Measurements from ENCODE around the gene ACTL6B.

Gene ACTL6B

DNA sequence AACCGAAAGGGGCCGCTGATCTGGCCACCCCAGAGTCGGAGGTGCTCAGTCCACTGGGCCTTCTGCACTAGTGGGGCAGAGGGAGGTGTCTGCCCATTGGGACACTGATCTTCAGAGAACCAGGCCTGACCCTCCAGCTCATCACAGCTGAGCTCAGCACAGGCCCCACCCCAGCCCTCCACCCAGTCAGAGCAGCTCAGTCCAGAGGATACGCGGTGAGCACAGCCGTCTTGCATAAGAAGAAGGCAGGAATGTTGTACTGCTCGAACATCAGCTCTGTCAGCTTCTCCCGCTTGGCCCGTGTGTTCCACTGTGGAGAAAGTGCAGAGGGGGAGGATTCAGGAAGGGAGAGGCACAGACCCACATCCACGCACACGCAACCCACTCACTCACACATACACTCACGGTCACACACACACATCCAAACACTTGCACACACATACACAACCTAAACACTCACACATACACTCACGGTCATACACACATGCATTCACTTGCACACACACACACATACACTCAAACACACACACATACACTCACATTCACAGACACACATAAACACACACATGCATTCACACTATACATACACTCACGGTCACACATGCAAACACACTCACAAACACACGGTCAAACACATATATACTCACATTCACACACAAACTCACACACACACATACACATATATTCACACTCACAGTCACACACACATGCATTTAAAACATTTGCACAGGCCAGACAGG lies 6.3 kb downstream of the ACTL6B start:
- Histone ChIP-seq H3K4ac (ENCODE audit: low read depth in 1 of 2, low read length in 2 of 2) (no peak overlapping the region), H3K4me1 (ENCODE audit: control insufficient read depth, insufficient read depth, low read depth, low read length) (no peaks in the 10 kb centered on the region), H3K27ac (ENCODE audit: low read length, poor library complexity, severe bottlenecking) (no peak overlapping the region), H3K4me3 (ENCODE audit: insufficient read depth in 1 of 2, low read depth in 1 of 2, low read length in 2 of 2) (no peak overlapping the region), H3K79me1 (replicated peaks; ENCODE audit: low read length, poor library complexity, severe bottlenecking) (no peaks in the 10 kb centered on the region), H3K27me3 (ENCODE audit: control insufficient read depth in 1 of 2, insufficient read depth in 1 of 2, low read length in 2 of 2) (peaks cover 41 to 45% of the 10 kb centered on the region in 2 experiments), H2BK120ac (ENCODE audit: low read depth, low read length) (no peak overlapping the region), H3K14ac (ENCODE audit: low read length in 2 of 2) (peak overlapping the region in 1 of 2 experiments; percentile 62), H3K9ac (ENCODE audit: low read length) (no peak overlapping the region), H2AK5ac (ENCODE audit: low read length, severe bottlenecking) (no peak overlapping the region), H4K8ac (ENCODE audit: low read length) (no peak overlapping the region), H3K9me3 (ENCODE audit: control insufficient read depth, low read length) (no peaks in the 10 kb centered on the region), H2BK5ac (ENCODE audit: low read depth, low read length, poor library complexity, severe bottlenecking) (no peak overlapping the region), H3K4me2 (ENCODE audit: low read length, poor library complexity, severe bottlenecking) (no peak overlapping the region), H3K23ac (ENCODE audit: low read length in 2 of 2) (peak overlapping the region in 1 of 2 experiments; percentile 96), H2BK15ac (ENCODE audit: low read depth, poor library complexity, severe bottlenecking) (no peak overlapping the region), H4K91ac (ENCODE audit: low read length) (no peak overlapping the region), H2BK12ac (ENCODE audit: low read length in 2 of 2) (no peak overlapping the region), H3K18ac (ENCODE audit: low read depth in 1 of 2, low read length in 2 of 2) (no peak overlapping the region), H2AFZ (ENCODE audit: low read depth, low read length) (no peak overlapping the region), H3K36me3 (ENCODE audit: control insufficient read depth in 1 of 2, insufficient read depth in 2 of 2, low read depth in 1 of 2, low read length in 2 of 2) (no peaks in the 10 kb centered on the region)
- DNase-seq = no peak
- 82% methylated on average over 14 of the region's 15 CpGs for WGBS

DNA sequence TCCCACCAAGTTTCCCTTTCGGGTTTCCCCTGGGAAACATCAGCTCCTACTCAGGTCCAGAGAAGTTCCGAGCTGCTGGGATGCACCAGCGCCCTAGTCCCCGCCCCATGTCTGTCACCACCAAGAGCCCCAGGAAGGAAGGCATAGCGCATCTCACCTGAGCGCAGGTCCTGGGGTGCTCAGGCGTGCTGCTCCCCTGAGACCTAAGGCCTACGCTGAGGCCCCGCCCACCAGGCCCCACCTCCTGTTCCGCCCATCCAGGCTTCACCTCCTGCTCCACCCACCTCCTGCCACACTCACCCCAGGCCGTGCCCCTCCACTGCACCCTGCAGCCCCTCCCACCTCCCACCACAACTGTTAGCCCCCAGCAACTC lies 13.7 kb downstream of the ACTL6B start:
- no peak overlapping the region for H3K4me2 ChIP-seq (ENCODE audit: low read length, poor library complexity, severe bottlenecking)
- H4K91ac ChIP-seq (ENCODE audit: low read length) = no peak overlapping the region
- DNase-seq = no peak
- H3K9ac ChIP-seq (ENCODE audit: low read length) = no peak overlapping the region
- H2BK15ac ChIP-seq (ENCODE audit: low read depth, poor library complexity, severe bottlenecking) = no peak overlapping the region
- H2AK5ac ChIP-seq (ENCODE audit: low read length, severe bottlenecking) = no peak overlapping the region
- no peak overlapping the region for H2BK5ac ChIP-seq (ENCODE audit: low read depth, low read length, poor library complexity, severe bottlenecking)
- no peaks in the 10 kb centered on the region for H3K9me3 ChIP-seq (ENCODE audit: control insufficient read depth, low read length)
- no peak overlapping the region for H2BK12ac ChIP-seq (ENCODE audit: low read length in 2 of 2)
- no peaks in the 10 kb centered on the region for H3K36me3 ChIP-seq (ENCODE audit: control insufficient read depth in 1 of 2, insufficient read depth in 2 of 2, low read depth in 1 of 2, low read length in 2 of 2)
- H3K4ac ChIP-seq (ENCODE audit: low read depth in 1 of 2, low read length in 2 of 2) = no peak overlapping the region
- H2BK120ac ChIP-seq (ENCODE audit: low read depth, low read length) = no peak overlapping the region
- H4K8ac ChIP-seq (ENCODE audit: low read length) = peak overlapping the region; percentile 9
- no peak overlapping the region for H3K18ac ChIP-seq (ENCODE audit: low read depth in 1 of 2, low read length in 2 of 2)
- no peak overlapping the region for H2AFZ ChIP-seq (ENCODE audit: low read depth, low read length)
- H3K14ac ChIP-seq (ENCODE audit: low read length in 2 of 2) = no peak overlapping the region
- no peak overlapping the region for H3K23ac ChIP-seq (ENCODE audit: low read length in 2 of 2)
- no peaks in the 10 kb centered on the region for H3K4me1 ChIP-seq (ENCODE audit: control insufficient read depth, insufficient read depth, low read depth, low read length)
- peaks cover 34 to 74% of the 10 kb centered on the region in 2 experiments for H3K27me3 ChIP-seq (ENCODE audit: control insufficient read depth in 1 of 2, insufficient read depth in 1 of 2, low read length in 2 of 2)
- H3K4me3 ChIP-seq (ENCODE audit: insufficient read depth in 1 of 2, low read depth in 1 of 2, low read length in 2 of 2) = no peak overlapping the region
- 63% methylated on average over 11 of the region's 11 CpGs for WGBS
- H3K27ac ChIP-seq (ENCODE audit: low read length, poor library complexity, severe bottlenecking) = no peak overlapping the region
- no peaks in the 10 kb centered on the region for H3K79me1 ChIP-seq (replicated peaks; ENCODE audit: low read length, poor library complexity, severe bottlenecking)

DNA sequence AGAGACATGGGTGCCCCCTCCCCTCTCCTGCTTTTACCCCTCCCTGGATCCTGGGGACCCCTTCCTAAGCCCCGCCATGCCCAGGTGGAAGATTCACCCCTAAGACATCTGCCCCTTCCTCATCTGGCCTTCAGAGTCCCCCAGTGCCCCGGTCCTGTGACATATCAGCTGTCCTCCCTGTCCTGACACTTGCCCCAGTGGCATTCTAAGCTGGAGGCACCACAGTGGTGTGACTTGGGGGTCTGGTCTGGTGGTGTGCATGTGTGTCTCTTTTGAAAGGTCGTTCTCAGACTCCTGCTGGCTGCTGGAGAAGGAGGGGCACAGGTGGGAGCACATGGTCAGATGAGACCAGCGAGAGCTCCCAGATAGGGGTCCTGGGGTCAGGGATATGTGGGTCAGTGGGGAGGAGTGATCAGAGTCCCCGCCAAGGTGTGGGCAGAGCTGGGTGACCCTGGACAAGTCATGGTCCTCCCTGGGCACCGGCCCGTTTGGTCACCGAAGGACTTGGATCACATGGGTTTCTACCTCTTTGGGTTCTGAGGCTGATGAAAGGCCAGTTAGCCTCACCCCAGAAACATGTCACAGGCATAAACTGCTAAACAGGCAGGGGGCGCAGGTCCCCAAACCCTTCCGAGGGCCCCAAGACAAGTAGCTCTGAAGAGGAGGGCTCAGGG lies 14.3 kb downstream of the ACTL6B start:
- H3K4me3 ChIP-seq (ENCODE audit: insufficient read depth in 1 of 2, low read depth in 1 of 2, low read length in 2 of 2) = no peak overlapping the region
- H4K91ac ChIP-seq (ENCODE audit: low read length) = no peak overlapping the region
- peaks cover 29 to 71% of the 10 kb centered on the region in 2 experiments for H3K27me3 ChIP-seq (ENCODE audit: control insufficient read depth in 1 of 2, insufficient read depth in 1 of 2, low read length in 2 of 2)
- H3K18ac ChIP-seq (ENCODE audit: low read depth in 1 of 2, low read length in 2 of 2) = no peak overlapping the region
- H3K79me1 ChIP-seq (replicated peaks; ENCODE audit: low read length, poor library complexity, severe bottlenecking) = no peaks in the 10 kb centered on the region
- no peak overlapping the region for H2BK5ac ChIP-seq (ENCODE audit: low read depth, low read length, poor library complexity, severe bottlenecking)
- no peaks in the 10 kb centered on the region for H3K36me3 ChIP-seq (ENCODE audit: control insufficient read depth in 1 of 2, insufficient read depth in 2 of 2, low read depth in 1 of 2, low read length in 2 of 2)
- no peak overlapping the region for H2BK12ac ChIP-seq (ENCODE audit: low read length in 2 of 2)
- no peaks in the 10 kb centered on the region for H3K9me3 ChIP-seq (ENCODE audit: control insufficient read depth, low read length)
- H3K14ac ChIP-seq (ENCODE audit: low read length in 2 of 2) = no peak overlapping the region
- no peaks in the 10 kb centered on the region for H3K4me1 ChIP-seq (ENCODE audit: control insufficient read depth, insufficient read depth, low read depth, low read length)
- no peak overlapping the region for H3K9ac ChIP-seq (ENCODE audit: low read length)
- H3K4ac ChIP-seq (ENCODE audit: low read depth in 1 of 2, low read length in 2 of 2) = no peak overlapping the region
- no peak overlapping the region for H4K8ac ChIP-seq (ENCODE audit: low read length)
- no peak overlapping the region for H3K27ac ChIP-seq (ENCODE audit: low read length, poor library complexity, severe bottlenecking)
- DNase-seq = no peak
- 85% methylated on average over 10 of the region's 10 CpGs for WGBS
- H2AK5ac ChIP-seq (ENCODE audit: low read length, severe bottlenecking) = no peak overlapping the region
- no peak overlapping the region for H2AFZ ChIP-seq (ENCODE audit: low read depth, low read length)
- H2BK120ac ChIP-seq (ENCODE audit: low read depth, low read length) = no peak overlapping the region
- H3K23ac ChIP-seq (ENCODE audit: low read length in 2 of 2) = no peak overlapping the region
- H3K4me2 ChIP-seq (ENCODE audit: low read length, poor library complexity, severe bottlenecking) = no peak overlapping the region
- H2BK15ac ChIP-seq (ENCODE audit: low read depth, poor library complexity, severe bottlenecking) = no peak overlapping the region

DNA sequence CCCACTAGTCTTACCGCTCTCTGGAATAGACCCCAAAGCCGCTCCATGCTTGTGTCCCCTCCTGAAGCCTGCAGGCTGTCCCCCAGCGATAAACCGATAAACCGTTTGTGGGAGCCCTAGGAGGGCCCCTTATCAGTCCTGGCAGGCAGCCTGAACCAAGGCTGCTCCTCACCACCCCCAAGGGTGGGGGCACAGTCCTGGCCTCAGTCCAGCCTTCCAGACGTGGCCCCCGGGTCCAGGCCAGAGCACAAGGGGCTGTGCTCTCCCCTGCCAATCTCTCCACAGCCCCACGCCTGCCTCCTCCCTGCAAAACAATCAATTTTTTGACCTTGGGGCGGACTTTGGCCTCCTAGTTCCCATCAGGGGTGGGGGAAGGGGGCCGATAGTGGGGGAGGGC lies 14.8 kb downstream of the ACTL6B start, which contains the start of gene TFR2:
TFR2 (minus strand) TSS at position 90 of the 397 bp plus-strand sequence; CDS start at position 47, 43 bp downstream.
- Histone ChIP-seq H3K23ac (ENCODE audit: low read length in 2 of 2) (no peak within 1 kb of the TSS), H3K9ac (ENCODE audit: low read length) (no peak within 1 kb of the TSS)
- 97% methylated on average over 7 of the region's 10 CpGs for WGBS

More for the DNA sequence above, 14.8 kb downstream of the ACTL6B start, which contains the start of gene TFR2:
- H3K36me3 ChIP-seq (ENCODE audit: control insufficient read depth in 1 of 2, insufficient read depth in 2 of 2, low read depth in 1 of 2, low read length in 2 of 2) = no peaks in the 10 kb centered on the region
- H3K4me3 ChIP-seq (ENCODE audit: insufficient read depth in 1 of 2, low read depth in 1 of 2, low read length in 2 of 2) = no peak within 1 kb of the TSS
- H3K4me1 ChIP-seq (ENCODE audit: control insufficient read depth, insufficient read depth, low read depth, low read length) = no peaks in the 10 kb centered on the region
- H3K9me3 ChIP-seq (ENCODE audit: control insufficient read depth, low read length) = no peaks in the 10 kb centered on the region
- no peaks in the 10 kb centered on the region for H3K79me1 ChIP-seq (replicated peaks; ENCODE audit: low read length, poor library complexity, severe bottlenecking)
- no peak within 1 kb of the TSS for H2BK120ac ChIP-seq (ENCODE audit: low read depth, low read length)
- no peak within 1 kb of the TSS for H3K4ac ChIP-seq (ENCODE audit: low read depth in 1 of 2, low read length in 2 of 2)
- no peak within 1 kb of the TSS for H2BK15ac ChIP-seq (ENCODE audit: low read depth, poor library complexity, severe bottlenecking)
- no peak within 1 kb of the TSS for H4K91ac ChIP-seq (ENCODE audit: low read length)
- no peak within 1 kb of the TSS for H3K18ac ChIP-seq (ENCODE audit: low read depth in 1 of 2, low read length in 2 of 2)
- no peak within 1 kb of the TSS for H3K27ac ChIP-seq (ENCODE audit: low read length, poor library complexity, severe bottlenecking)
- H3K14ac ChIP-seq (ENCODE audit: low read length in 2 of 2) = no peak within 1 kb of the TSS
- no peak within 1 kb of the TSS for H3K4me2 ChIP-seq (ENCODE audit: low read length, poor library complexity, severe bottlenecking)
- no peak for DNase-seq
- no peak within 1 kb of the TSS for H2AK5ac ChIP-seq (ENCODE audit: low read length, severe bottlenecking)
- peaks cover 26 to 67% of the 10 kb centered on the region in 2 experiments for H3K27me3 ChIP-seq (ENCODE audit: control insufficient read depth in 1 of 2, insufficient read depth in 1 of 2, low read length in 2 of 2)
- H2AFZ ChIP-seq (ENCODE audit: low read depth, low read length) = no peak within 1 kb of the TSS
- H2BK5ac ChIP-seq (ENCODE audit: low read depth, low read length, poor library complexity, severe bottlenecking) = no peak within 1 kb of the TSS
- no peak within 1 kb of the TSS for H4K8ac ChIP-seq (ENCODE audit: low read length)
- H2BK12ac ChIP-seq (ENCODE audit: low read length in 2 of 2) = no peak within 1 kb of the TSS
